VCaP (cell line): ENCODE results near the gene ZBTB7C.
A peak's percentile ranks its signal among the peaks of the same experiment; 100 is the strongest.

ENCODE experiments used
- H3K27ac ChIP-seq: fragments of 450-650 bp; 2 replicates; pipeline ENCODE4 v1.5.1; 2017
- CTCF ChIP-seq: fragments of 450-650 bp; conservative IDR thresholded peaks from 2 replicates; pipeline ENCODE4 v1.5.1; 2017; ENCODE audit warnings: mild to moderate bottlenecking, moderate library complexity

Gene ZBTB7C

GRCh38 chr18:48137374-48138081 lies 271.7 kb downstream of the ZBTB7C start:
- TF ChIP-seq CTCF, result no peak
- peak overlapping the region; percentile 89; the same call in 1 of the 2 replicates for H3K27ac ChIP-seq

- TF ChIP-seq CTCF, result no peak
- H3K27ac ChIP-seq, result peak overlapping the region; percentile 89; the same call in 1 of the 2 replicates
Measured at GRCh38 chr18:48136827-48137373, 272.3 kb downstream of the ZBTB7C start.

- TF ChIP-seq CTCF, result peak; percentile 10; the same call in 1 of the 2 replicates
- peak overlapping the region; percentile 89; the same call in 1 of the 2 replicates for H3K27ac ChIP-seq
Measured at GRCh38 chr18:48136051-48136826, 272.9 kb downstream of the ZBTB7C start.

GRCh38 chr18:48135436-48135966 lies 273.7 kb downstream of the ZBTB7C start:
- TF ChIP-seq CTCF, result no peak
- H3K27ac ChIP-seq, result peak overlapping the region; percentile 89

- no peak for TF ChIP-seq CTCF
- peak overlapping the region; percentile 89 for H3K27ac ChIP-seq
Measured at GRCh38 chr18:48134609-48135008, 274.6 kb downstream of the ZBTB7C start.

GRCh38 chr18:48133671-48134251 lies 275.4 kb downstream of the ZBTB7C start:
- TF ChIP-seq CTCF, result no peak
- peak overlapping the region; percentile 89 for H3K27ac ChIP-seq
